ENCODE measurements around the gene KRT4. TPM values are rescaled to one million over a fixed set of nuclear protein-coding genes. Genes with fewer than 3 reads are reported as not detected.

Gene KRT4
- total RNA-seq, 1 donor from 2014 or later = 0.29 TPM

GRCh38 chr12:52789637-52790426, 24.1 kb downstream of the KRT4 start:
- Mint-ChIP-seq H3K36me3 (ENCODE audit: insufficient read depth) (no peaks in the 10 kb centered on the region), H3K27ac (no peak overlapping the region), H3K9me3 (ENCODE audit: low read depth) (no peaks in the 10 kb centered on the region), H3K4me3 (ENCODE audit: low read depth) (no peak overlapping the region), H3K4me1 (ENCODE audit: low read depth) (no peaks in the 10 kb centered on the region), H3K27me3 (peaks cover 54% of the 10 kb centered on the region)
- TF ChIP-seq, protein P1, sequence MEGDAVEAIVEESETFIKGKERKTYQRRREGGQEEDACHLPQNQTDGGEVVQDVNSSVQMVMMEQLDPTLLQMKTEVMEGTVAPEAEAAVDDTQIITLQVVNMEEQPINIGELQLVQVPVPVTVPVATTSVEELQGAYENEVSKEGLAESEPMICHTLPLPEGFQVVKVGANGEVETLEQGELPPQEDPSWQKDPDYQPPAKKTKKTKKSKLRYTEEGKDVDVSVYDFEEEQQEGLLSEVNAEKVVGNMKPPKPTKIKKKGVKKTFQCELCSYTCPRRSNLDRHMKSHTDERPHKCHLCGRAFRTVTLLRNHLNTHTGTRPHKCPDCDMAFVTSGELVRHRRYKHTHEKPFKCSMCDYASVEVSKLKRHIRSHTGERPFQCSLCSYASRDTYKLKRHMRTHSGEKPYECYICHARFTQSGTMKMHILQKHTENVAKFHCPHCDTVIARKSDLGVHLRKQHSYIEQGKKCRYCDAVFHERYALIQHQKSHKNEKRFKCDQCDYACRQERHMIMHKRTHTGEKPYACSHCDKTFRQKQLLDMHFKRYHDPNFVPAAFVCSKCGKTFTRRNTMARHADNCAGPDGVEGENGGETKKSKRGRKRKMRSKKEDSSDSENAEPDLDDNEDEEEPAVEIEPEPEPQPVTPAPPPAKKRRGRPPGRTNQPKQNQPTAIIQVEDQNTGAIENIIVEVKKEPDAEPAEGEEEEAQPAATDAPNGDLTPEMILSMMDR (IDR thresholded peaks at IDR 0.05; ENCODE audit: unreplicated experiment) = no peak
- no peak for DNase-seq (ENCODE audit: low spot score, unreplicated experiment)

- Mint-ChIP-seq H3K4me3 (ENCODE audit: low read depth) (no peak overlapping the region), H3K36me3 (ENCODE audit: insufficient read depth) (no peaks in the 10 kb centered on the region)
These were observed 24.9 kb downstream of the KRT4 start for GRCh38 chr12:52788876-52789636.

DNA sequence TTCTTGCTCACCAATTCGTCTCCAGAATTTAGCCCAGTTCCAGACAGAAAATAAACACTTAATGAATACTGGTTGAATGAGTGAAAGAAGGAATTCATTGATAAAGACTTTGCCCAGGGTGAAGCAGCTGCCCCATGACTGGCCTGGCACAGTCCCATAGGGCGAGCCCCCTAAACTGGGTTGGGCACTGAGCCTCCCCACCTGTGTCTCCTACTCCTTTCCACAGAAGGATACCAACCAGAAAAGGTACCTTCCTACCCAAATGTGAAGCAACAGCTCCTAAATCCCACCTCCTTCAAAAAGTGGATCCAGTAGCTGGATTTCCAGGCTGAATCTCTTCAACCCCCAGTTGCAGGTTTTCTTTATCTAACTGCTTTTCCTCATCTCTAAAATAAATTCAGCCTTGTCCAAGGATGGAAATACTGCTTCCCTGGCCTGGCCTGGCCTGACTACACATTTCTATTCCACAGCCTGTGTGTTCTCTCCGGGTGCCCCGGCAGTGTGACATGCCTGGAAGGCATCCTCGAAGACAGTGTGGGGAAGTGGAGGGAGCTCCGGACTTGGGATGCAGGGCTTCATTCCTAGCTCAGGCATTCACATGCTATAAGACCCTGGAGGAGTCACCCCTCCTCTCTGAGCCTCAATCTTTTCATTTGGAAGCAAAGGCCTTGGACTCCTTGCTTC, 25.6 kb downstream of the KRT4 start:
- Mint-ChIP-seq H3K36me3 (ENCODE audit: insufficient read depth) (no peaks in the 10 kb centered on the region), H3K9me3 (ENCODE audit: low read depth) (no peaks in the 10 kb centered on the region), H3K27ac (no peak overlapping the region), H3K27me3 (peaks cover 53% of the 10 kb centered on the region), H3K4me3 (ENCODE audit: low read depth) (no peak overlapping the region), H3K4me1 (ENCODE audit: low read depth) (no peaks in the 10 kb centered on the region)
- TF ChIP-seq, protein P1 (IDR thresholded peaks at IDR 0.05; ENCODE audit: unreplicated experiment) = no peak
- DNase-seq (ENCODE audit: low spot score, unreplicated experiment) = no peak

More at GRCh38 chr12:52788876-52789636, 24.9 kb downstream of the KRT4 start:
- no peak for DNase-seq (ENCODE audit: low spot score, unreplicated experiment)
- H3K27me3 Mint-ChIP-seq = peaks cover 55% of the 10 kb centered on the region
- H3K4me1 Mint-ChIP-seq (ENCODE audit: low read depth) = no peaks in the 10 kb centered on the region
- H3K27ac Mint-ChIP-seq = no peak overlapping the region
- TF ChIP-seq, protein P1 (IDR thresholded peaks at IDR 0.05; ENCODE audit: unreplicated experiment) = no peak
- no peaks in the 10 kb centered on the region for H3K9me3 Mint-ChIP-seq (ENCODE audit: low read depth)

DNA sequence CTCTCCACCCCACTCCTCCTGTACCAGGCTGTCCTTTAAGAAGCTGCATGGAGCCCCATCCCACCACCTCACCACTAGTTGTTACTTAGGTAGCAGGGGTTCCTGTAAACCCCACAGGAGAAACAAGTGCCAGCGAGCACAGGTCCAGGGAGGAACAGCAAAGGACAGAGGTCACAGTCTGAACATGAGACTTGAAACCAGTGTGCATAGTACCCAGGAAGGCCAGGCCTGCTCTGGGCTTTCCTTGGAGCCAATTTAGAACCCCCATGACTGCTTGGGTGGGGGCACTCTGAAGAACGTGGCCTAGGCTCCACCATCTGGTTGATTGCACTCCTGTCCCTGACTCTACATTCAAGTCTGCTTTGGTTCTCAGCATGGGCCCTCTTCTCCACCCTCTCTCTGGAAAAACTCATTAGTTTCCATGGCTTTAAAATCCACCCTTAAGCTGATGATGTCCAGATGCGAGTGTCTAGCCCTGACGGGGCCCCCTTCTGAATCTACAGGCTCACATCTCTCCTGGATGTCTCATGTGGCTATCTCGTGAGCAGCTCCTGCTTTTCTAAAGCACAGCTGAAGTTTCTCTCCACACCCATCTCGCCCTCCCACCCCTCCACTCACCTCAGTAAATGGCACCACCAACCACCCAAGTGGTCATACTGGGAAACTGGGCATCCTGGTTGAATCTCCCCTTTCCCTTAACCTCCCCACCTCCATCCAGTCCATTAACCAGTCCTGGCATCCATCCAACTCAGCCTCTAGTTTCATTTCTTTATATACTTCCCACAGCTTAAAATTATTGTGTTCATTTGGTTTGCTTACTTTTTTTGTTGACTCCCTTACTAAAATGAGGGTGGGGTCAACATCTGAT, 26.4 kb downstream of the KRT4 start:
- TF ChIP-seq, protein P1 (IDR thresholded peaks at IDR 0.05; ENCODE audit: unreplicated experiment) = no peak
- no peaks in the 10 kb centered on the region for H3K4me1 Mint-ChIP-seq (ENCODE audit: low read depth)
- H3K4me3 Mint-ChIP-seq (ENCODE audit: low read depth) = no peak overlapping the region
- no peaks in the 10 kb centered on the region for H3K9me3 Mint-ChIP-seq (ENCODE audit: low read depth)
- DNase-seq (ENCODE audit: low spot score, unreplicated experiment) = no peak
- H3K27ac Mint-ChIP-seq = no peak overlapping the region
- no peaks in the 10 kb centered on the region for H3K36me3 Mint-ChIP-seq (ENCODE audit: insufficient read depth)
- H3K27me3 Mint-ChIP-seq = peaks cover 47% of the 10 kb centered on the region

All from progenitor cell of endocrine pancreas (in vitro differentiated cells).